Upper lobe of left lung (tissue), 6 donors: Measurements from ENCODE around the gene DPP4. TPM values are rescaled to one million over a fixed set of nuclear protein-coding genes. Genes with fewer than 3 reads are reported as not detected.
A peak's percentile ranks its signal among the peaks of the same experiment; 100 is the strongest.

Experiments used
- ATAC-seq, 2 donors: fragments of 200-7000 bp; cut with Tn5 transposase; one replicate each; pipeline ENCODE4 v1.9.1; 2022; ENCODE audit warnings: mild to moderate bottlenecking in 2 of 2, moderate library complexity in 2 of 2; ENCODE audit not compliant: low FRiP score in 2 of 2
- DNase-seq, 2 donors: peaks; one replicate each; pipeline ENCODE4 v3.0.0-alpha.2; 2019 to 2020
- H3K27ac ChIP-seq, 4 donors: fragments of 200-600 bp; sonication (generic); one replicate each; pipeline ENCODE4 v1.5.1; 2016 to 2019
- H3K27me3 ChIP-seq, 4 donors: fragments of 200-600 bp; sonication (generic); one replicate each; pipeline ENCODE4 v1.5.1; 2017 to 2019
- H3K36me3 ChIP-seq, 4 donors: fragments of 200-600 bp; sonication (generic); one replicate each; pipeline ENCODE4 v1.5.1; 2016 to 2019
- H3K4me1 ChIP-seq, 4 donors: fragments of 200-600 bp; sonication (generic); one replicate each; pipeline ENCODE4 v1.5.1; 2018 to 2019
- H3K4me3 ChIP-seq, 4 donors: fragments of 200-600 bp; sonication (generic); one replicate each; pipeline ENCODE4 v1.5.1; 2017 to 2019; ENCODE audit warnings: mild to moderate bottlenecking in 2 of 4, moderate library complexity in 1 of 4
- H3K9me3 ChIP-seq, 4 donors: fragments of 200-600 bp; sonication (generic); one replicate each; pipeline ENCODE4 v1.5.1; 2018 to 2019
- EP300 ChIP-seq, 4 donors: sonication (generic); formaldehyde crosslinking; IDR thresholded peaks; one replicate each; pipeline ENCODE4 v1.5.1; 2017; ENCODE audit warnings: antibody characterized with exemption in 4 of 4, control low read depth in 2 of 4
- POLR2A ChIP-seq, 4 donors: fragments of 450-650 bp; IDR thresholded peaks; one replicate each; pipeline ENCODE4 v1.5.1; 2016 to 2017; ENCODE audit warnings: antibody characterized with exemption in 4 of 4, mild to moderate bottlenecking in 2 of 4
- POLR2AphosphoS5 ChIP-seq, 2 donors: sonication (generic); formaldehyde crosslinking; IDR thresholded peaks; one replicate each; pipeline ENCODE4 v1.5.1; 2017; ENCODE audit warnings: antibody characterized with exemption in 2 of 2
- WGBS, 2 donors: methylation state at CpG; one replicate each; pipeline ENCODE4 v1.1.5; 2017 to 2018; 5-methylcytosine and 5-hydroxymethylcytosine counted together
- total RNA-seq, 6 donors: library from RNA; depleted of rRNA in 4 of 6; stranded (reverse); fragments of >200 nt in 4 of 6; gene quantifications; one replicate each; pipeline versions ENCODE4 v1.1.0 to v1.2.1, GENCODE V29; 2016 to 2021
- TF ChIP-seq, protein P1 (sequence below), 6 experiments: fragments of 450-650 bp in 4 of 6; fragments of 200-600 bp in 2 of 6; sonication (generic) in 2 of 6; IDR thresholded peaks; one replicate each; pipeline ENCODE4 v1.5.1; 2016 to 2019; ENCODE audit warnings: antibody characterized with exemption in 6 of 6
- donor health status: DM: no; HTN: no; CAD: no; lungs with moderate emphysema.
- donor health status: DM: no; HTN: yes; CAD: no; lungs with severe emphysema.

DPP4 gene
- total RNA-seq, 6 donors from 2014 or later: 16.4 to 77.3 (median 27.5) TPM

- ATAC-seq (no peak), DNase-seq (no peak)
- Histone ChIP-seq H3K4me1 (peaks cover 0 to 3% (median 0%) of the 10 kb centered on the region in 4 donors), H3K36me3 (no peaks in the 10 kb centered on the region), H3K4me3 (no peak overlapping the region), H3K27ac (no peak overlapping the region), H3K27me3 (no peaks in the 10 kb centered on the region), H3K9me3 (no peaks in the 10 kb centered on the region)
- WGBS, 2 donors: 93 to 98% methylated on average over 2 of the region's 2 CpGs
- TF ChIP-seq POLR2AphosphoS5 (IDR thresholded peaks at IDR 0.05) (no peak), EP300 (IDR thresholded peaks at IDR 0.05) (no peak), POLR2A (IDR thresholded peaks at IDR 0.05) (no peak)
- TF ChIP-seq, protein P1, sequence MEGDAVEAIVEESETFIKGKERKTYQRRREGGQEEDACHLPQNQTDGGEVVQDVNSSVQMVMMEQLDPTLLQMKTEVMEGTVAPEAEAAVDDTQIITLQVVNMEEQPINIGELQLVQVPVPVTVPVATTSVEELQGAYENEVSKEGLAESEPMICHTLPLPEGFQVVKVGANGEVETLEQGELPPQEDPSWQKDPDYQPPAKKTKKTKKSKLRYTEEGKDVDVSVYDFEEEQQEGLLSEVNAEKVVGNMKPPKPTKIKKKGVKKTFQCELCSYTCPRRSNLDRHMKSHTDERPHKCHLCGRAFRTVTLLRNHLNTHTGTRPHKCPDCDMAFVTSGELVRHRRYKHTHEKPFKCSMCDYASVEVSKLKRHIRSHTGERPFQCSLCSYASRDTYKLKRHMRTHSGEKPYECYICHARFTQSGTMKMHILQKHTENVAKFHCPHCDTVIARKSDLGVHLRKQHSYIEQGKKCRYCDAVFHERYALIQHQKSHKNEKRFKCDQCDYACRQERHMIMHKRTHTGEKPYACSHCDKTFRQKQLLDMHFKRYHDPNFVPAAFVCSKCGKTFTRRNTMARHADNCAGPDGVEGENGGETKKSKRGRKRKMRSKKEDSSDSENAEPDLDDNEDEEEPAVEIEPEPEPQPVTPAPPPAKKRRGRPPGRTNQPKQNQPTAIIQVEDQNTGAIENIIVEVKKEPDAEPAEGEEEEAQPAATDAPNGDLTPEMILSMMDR (IDR thresholded peaks at IDR 0.05): no peak
Measured at GRCh38 chr2:161987311-161987710, 86.7 kb downstream of the DPP4 start.

DNA sequence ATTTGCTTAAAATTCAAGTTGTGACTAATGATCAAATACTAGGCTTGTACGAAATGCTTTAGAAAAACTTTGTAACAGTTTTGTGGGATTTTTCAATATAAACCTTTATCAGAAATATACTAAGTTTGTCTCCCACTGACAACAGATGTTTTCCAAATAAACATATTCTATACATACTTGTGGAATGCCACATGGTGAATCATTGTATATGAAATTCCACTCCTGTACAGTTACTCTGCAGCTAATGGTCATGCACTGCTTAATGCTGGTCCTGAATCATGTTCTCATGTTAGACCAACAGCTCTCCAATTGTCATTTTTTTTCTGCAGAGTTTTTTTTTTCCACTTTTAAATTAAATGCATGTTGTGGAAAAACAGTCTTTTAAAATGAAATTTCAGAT, 90.1 kb downstream of the DPP4 start:
- no peak for ATAC-seq
- 82 to 94% methylated on average over 1 of the region's 1 CpG for WGBS, 2 donors
- Histone ChIP-seq H3K9me3 (no peaks in the 10 kb centered on the region), H3K4me1 (no peaks in the 10 kb centered on the region), H3K27ac (no peak overlapping the region), H3K4me3 (no peak overlapping the region), H3K27me3 (no peaks in the 10 kb centered on the region), H3K36me3 (no peaks in the 10 kb centered on the region)
- TF ChIP-seq POLR2AphosphoS5 (IDR thresholded peaks at IDR 0.05) (no peak), EP300 (IDR thresholded peaks at IDR 0.05) (no peak)
- TF ChIP-seq, protein P1 (IDR thresholded peaks at IDR 0.05): no peak
- no peak for DNase-seq

DNA sequence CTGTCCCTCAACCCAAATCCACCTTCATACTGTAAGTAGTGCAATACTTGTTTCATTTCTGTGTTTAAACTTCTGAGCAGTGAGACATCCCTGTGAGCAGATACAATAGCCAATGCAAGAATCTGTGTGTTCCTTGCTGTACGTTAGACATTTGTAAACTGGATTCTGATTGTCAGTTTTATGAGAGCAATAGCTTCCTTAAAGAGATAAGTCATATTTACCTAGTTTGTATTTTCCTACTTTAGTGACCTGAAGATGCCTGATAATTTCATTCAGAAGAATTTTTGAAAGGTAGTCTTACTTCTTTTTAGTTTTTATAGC, 90.7 kb downstream of the DPP4 start:
- ATAC-seq (no peak), DNase-seq (no peak)
- H3K4me3 ChIP-seq: no peak overlapping the region
- no peaks in the 10 kb centered on the region for H3K4me1 ChIP-seq
- H3K36me3 ChIP-seq: no peaks in the 10 kb centered on the region
- no peaks in the 10 kb centered on the region for H3K9me3 ChIP-seq
- no peak overlapping the region for H3K27ac ChIP-seq
- H3K27me3 ChIP-seq: no peaks in the 10 kb centered on the region
- 36 to 50% methylated on average over 1 of the region's 1 CpG for WGBS, 2 donors
- TF ChIP-seq POLR2A (IDR thresholded peaks at IDR 0.05): no peak
- TF ChIP-seq EP300 (IDR thresholded peaks at IDR 0.05): no peak
- no peak for TF ChIP-seq POLR2AphosphoS5 (IDR thresholded peaks at IDR 0.05)
- TF ChIP-seq, protein P1 (IDR thresholded peaks at IDR 0.05): no peak

GRCh38 chr2:161982548-161983330, 91.3 kb downstream of the DPP4 start:
- H3K36me3 ChIP-seq: no peaks in the 10 kb centered on the region
- no peak overlapping the region for H3K4me3 ChIP-seq
- ATAC-seq: peak in 1 of 2 donors; percentile 26
- DNase-seq: no peak
- H3K9me3 ChIP-seq: no peaks in the 10 kb centered on the region
- no peaks in the 10 kb centered on the region for H3K27me3 ChIP-seq
- no peaks in the 10 kb centered on the region for H3K4me1 ChIP-seq
- H3K27ac ChIP-seq: no peak overlapping the region
- 81 to 86% methylated on average over 7 of the region's 7 CpGs for WGBS, 2 donors
- TF ChIP-seq POLR2A (IDR thresholded peaks at IDR 0.05) (no peak), EP300 (IDR thresholded peaks at IDR 0.05) (no peak), POLR2AphosphoS5 (IDR thresholded peaks at IDR 0.05) (no peak)
- TF ChIP-seq, protein P1 (IDR thresholded peaks at IDR 0.05): no peak

- 84 to 89% methylated on average over 10 of the region's 10 CpGs for WGBS, 2 donors
- no peak for TF ChIP-seq POLR2A (IDR thresholded peaks at IDR 0.05)
- TF ChIP-seq EP300 (IDR thresholded peaks at IDR 0.05): no peak
- TF ChIP-seq, protein P1 (IDR thresholded peaks at IDR 0.05): no peak
Measured at GRCh38 chr2:161981679-161982250, 92.2 kb downstream of the DPP4 start.

More at GRCh38 chr2:161981679-161982250, 92.2 kb downstream of the DPP4 start:
- ATAC-seq (no peak), DNase-seq (peak in 1 of 2 donors; percentile 12)
- Histone ChIP-seq H3K4me3 (no peak overlapping the region), H3K36me3 (no peaks in the 10 kb centered on the region), H3K9me3 (no peaks in the 10 kb centered on the region), H3K27ac (no peak overlapping the region), H3K4me1 (no peaks in the 10 kb centered on the region), H3K27me3 (no peaks in the 10 kb centered on the region)
